ENCODE data around the gene CDH4. TPM values are rescaled to one million over a fixed set of nuclear protein-coding genes. Genes with fewer than 3 reads are reported as not detected.

Gene CDH4
- total and polyA plus RNA-seq, 2 donors (not counting 3 experiments of a cell fraction or from before 2014, with no cell fraction given): 0.17 to 0.51 TPM

DNA sequence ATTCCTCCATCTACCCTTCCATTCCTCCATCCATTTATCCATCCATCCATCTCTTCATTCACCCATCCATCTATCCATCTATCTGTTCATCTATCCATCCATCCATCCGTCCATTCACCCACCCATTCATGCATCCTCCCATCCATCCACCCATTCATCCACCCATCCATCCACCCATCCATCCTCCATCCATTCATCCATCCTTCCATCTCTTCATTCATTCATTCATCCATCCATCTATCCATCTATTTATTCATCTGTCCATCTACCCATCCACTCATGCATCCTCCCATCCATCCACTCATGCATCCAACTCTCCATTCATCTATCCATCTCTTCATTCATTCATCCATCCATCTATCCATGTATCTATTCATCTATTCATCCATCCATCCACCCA, 380.9 kb downstream of the CDH4 start:
- BruUV-seq (replicated peaks): no TSS peak

More for the DNA sequence above, 380.9 kb downstream of the CDH4 start:
- Histone ChIP-seq H3K4me1 (ENCODE audit: control insufficient read depth, extremely low read depth, insufficient read depth, low read length) (no peaks in the 10 kb centered on the region), H3K36me3 (ENCODE audit: control insufficient read depth in 2 of 2, extremely low read depth in 1 of 2, insufficient read depth in 2 of 2, low read length in 2 of 2) (no peaks in the 10 kb centered on the region), H3K4me3 (replicated peaks in 1 of 3; ENCODE audit: insufficient read depth in 1 of 3, low read depth in 1 of 3, low read length in 3 of 3) (no peak overlapping the region), H3K9me1 (replicated peaks; ENCODE audit: control insufficient read depth, extremely low read depth, insufficient read depth, low read length) (no peaks in the 10 kb centered on the region), H3K9ac (replicated peaks; ENCODE audit: extremely low read depth, insufficient read depth, low read length) (no peak overlapping the region), H4K20me1 (replicated peaks; ENCODE audit: control insufficient read depth, extremely low read depth, insufficient read depth, low read length) (no peaks in the 10 kb centered on the region), H3K27me3 (ENCODE audit: control insufficient read depth in 2 of 2, insufficient read depth in 2 of 2, low read length in 2 of 2) (no peaks in the 10 kb centered on the region), H3K27ac (ENCODE audit: insufficient read depth, low read depth, low read length) (no peak overlapping the region), H3K79me2 (ENCODE audit: control insufficient read depth, insufficient read depth, low read length) (no peaks in the 10 kb centered on the region), H3K9me3 (replicated peaks; ENCODE audit: control insufficient read depth, insufficient read depth, low read length) (peaks cover 6% of the 10 kb centered on the region), H3K4me2 (ENCODE audit: insufficient read depth, low read length) (no peak overlapping the region), H2AFZ (ENCODE audit: low read depth, low read length) (no peak overlapping the region)
- dilution Hi-C loops (cut with MboI; ENCODE audit: extremely low pct_ligation_motif_present, low sequenced_read_pairs): no loop called here
- FAIRE-seq (no peak), DNase-seq (ENCODE audit: low read depth, low spot score) (no peak)
- TF ChIP-seq POLR2A (IDR thresholded peaks at IDR 0.05; ENCODE audit: low read depth, low read length): no peak
- TF ChIP-seq, protein P1, sequence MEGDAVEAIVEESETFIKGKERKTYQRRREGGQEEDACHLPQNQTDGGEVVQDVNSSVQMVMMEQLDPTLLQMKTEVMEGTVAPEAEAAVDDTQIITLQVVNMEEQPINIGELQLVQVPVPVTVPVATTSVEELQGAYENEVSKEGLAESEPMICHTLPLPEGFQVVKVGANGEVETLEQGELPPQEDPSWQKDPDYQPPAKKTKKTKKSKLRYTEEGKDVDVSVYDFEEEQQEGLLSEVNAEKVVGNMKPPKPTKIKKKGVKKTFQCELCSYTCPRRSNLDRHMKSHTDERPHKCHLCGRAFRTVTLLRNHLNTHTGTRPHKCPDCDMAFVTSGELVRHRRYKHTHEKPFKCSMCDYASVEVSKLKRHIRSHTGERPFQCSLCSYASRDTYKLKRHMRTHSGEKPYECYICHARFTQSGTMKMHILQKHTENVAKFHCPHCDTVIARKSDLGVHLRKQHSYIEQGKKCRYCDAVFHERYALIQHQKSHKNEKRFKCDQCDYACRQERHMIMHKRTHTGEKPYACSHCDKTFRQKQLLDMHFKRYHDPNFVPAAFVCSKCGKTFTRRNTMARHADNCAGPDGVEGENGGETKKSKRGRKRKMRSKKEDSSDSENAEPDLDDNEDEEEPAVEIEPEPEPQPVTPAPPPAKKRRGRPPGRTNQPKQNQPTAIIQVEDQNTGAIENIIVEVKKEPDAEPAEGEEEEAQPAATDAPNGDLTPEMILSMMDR (IDR thresholded peaks at IDR 0.05; ENCODE audit: extremely low read depth in 1 of 2, insufficient read depth in 1 of 2, low read depth in 1 of 2, low read length in 2 of 2): no peak
- no peak for TF ChIP-seq MYC (IDR thresholded peaks at IDR 0.05; ENCODE audit: low read depth, low read length)
- no peak for TF ChIP-seq FOS (IDR thresholded peaks at IDR 0.05; ENCODE audit: borderline replicate concordance, insufficient read depth, low read length)
- TF ChIP-seq, protein P2, sequence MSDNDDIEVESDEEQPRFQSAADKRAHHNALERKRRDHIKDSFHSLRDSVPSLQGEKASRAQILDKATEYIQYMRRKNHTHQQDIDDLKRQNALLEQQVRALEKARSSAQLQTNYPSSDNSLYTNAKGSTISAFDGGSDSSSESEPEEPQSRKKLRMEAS (IDR thresholded peaks at IDR 0.05; ENCODE audit: insufficient read depth, insufficient read length): no peak
- TF ChIP-seq POLR2AphosphoS5 (IDR thresholded peaks at IDR 0.05; ENCODE audit: insufficient read depth, low read depth, low read length): no peak
- ChIA-PET CTCF (no interaction called here), POLR2A (no interaction called here)
- intact Hi-C loops (cut with micrococcal nuclease): no loop called here

Data from endothelial cell of umbilical vein (primary cell).